ENCODE data around the gene IL18R1. TPM values are rescaled to one million over a fixed set of nuclear protein-coding genes. Genes with fewer than 3 reads are reported as not detected.

IL18R1 gene
- total and polyA plus RNA-seq, 2 experiments from 2014 or later, result 0.04 to 0.12 TPM

DNA sequence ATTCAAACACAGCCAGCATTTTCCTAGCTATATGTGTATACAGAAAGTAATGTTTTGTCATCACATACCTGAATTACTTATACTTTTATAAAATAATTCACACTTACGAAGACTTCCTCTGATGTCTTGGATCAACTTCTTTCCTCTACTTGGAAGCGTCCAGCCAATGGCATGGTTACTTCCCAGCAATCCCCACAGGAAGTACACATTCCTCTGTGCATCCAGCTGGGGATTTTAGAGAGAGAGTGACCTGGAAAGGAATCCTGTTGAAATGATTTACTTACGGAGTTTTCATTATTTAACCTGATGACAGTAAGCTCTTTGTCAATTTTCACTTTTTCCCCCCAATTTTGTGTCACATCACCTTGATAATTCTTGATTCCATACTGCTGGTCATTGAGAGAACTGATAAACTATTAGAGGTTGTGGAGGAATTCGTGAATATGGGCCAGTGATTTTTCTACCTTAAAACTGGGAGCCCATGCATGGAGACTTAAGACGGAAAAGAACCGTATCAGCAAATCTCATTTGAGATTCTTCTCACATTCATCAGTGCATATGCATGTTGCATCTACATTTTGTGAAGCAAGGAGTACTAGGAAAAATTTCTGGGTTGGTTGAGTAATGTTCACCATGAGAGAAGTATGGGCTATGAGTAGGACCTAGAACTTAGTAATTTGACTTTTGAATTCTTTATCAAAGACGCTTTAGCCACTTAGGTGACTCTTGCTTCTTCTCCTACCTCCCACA lies 9.0 kb upstream of the IL18R1 start:
- Histone ChIP-seq H3K27me3 (peaks cover 3% of the 10 kb centered on the region), H3K4me1 (ENCODE audit: low read depth) (no peaks in the 10 kb centered on the region), H3K36me3 (no peaks in the 10 kb centered on the region), H3K4me3 (no peak overlapping the region), H3K27ac (no peak overlapping the region), H3K9me3 (ENCODE audit: low read depth) (no peaks in the 10 kb centered on the region)
- TF ChIP-seq, protein P1, sequence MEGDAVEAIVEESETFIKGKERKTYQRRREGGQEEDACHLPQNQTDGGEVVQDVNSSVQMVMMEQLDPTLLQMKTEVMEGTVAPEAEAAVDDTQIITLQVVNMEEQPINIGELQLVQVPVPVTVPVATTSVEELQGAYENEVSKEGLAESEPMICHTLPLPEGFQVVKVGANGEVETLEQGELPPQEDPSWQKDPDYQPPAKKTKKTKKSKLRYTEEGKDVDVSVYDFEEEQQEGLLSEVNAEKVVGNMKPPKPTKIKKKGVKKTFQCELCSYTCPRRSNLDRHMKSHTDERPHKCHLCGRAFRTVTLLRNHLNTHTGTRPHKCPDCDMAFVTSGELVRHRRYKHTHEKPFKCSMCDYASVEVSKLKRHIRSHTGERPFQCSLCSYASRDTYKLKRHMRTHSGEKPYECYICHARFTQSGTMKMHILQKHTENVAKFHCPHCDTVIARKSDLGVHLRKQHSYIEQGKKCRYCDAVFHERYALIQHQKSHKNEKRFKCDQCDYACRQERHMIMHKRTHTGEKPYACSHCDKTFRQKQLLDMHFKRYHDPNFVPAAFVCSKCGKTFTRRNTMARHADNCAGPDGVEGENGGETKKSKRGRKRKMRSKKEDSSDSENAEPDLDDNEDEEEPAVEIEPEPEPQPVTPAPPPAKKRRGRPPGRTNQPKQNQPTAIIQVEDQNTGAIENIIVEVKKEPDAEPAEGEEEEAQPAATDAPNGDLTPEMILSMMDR (IDR thresholded peaks at IDR 0.05; ENCODE audit: low read depth, low read length), result no peak
- DNase-seq (ENCODE audit: low read depth in 1 of 2, low spot score in 1 of 2), result peak in 1 of 2 donors; percentile 38

DNA sequence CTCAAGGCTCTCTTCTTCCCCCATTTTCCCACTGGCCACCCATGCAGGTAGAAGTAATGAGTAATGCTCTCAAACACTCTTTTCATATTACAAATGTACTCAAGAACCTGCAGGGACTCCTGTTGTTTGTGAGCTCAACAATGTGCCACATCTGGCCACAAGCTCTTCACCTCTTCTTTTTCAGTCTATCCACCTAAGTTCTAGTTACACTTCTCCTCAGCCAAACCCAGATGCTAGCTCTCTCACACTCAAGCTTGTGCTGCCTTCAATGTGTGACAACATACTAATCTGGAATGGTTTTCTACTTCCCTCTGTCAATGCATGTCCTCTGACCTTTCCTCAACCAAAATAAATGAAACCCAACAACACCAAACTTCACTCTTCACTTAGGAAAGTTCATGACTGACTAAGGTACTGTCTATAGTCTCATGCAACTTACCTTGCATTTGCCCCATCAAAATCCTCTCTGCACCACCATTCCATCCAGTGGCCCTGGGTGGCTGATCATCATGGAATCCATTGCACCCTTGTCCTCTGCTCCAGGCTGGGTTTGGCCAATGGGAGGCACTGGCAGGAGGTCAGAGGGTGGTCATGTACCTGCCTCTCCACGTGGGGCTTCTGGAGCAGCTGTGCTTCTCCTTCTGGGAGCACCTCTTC lies 5.3 kb upstream of the IL18R1 start:
- Histone ChIP-seq H3K4me1 (ENCODE audit: low read depth) (no peaks in the 10 kb centered on the region), H3K27ac (no peak overlapping the region)

DNA sequence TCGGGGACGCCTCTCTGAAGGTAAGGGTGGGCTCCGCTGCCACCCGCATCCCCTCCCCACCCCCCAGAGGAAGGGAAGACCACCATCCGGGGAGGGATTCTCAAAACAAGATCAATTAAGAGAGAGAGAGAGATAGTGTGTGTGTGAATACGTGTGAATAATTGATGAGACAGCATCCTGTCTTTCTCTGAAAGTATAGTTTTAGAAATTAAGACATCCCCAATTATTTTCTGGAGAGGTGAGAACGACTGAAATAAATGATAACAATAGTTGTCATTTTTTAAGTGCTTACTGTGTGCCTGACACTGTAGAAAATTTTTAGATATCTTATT lies 751 bp downstream of the IL18R1 start:
- Histone ChIP-seq H3K36me3 (no peaks in the 10 kb centered on the region), H3K4me3 (peak overlapping the region; percentile 43), H3K4me1 (ENCODE audit: low read depth) (no peaks in the 10 kb centered on the region), H3K27me3 (peaks cover 36% of the 10 kb centered on the region), H3K27ac (no peak overlapping the region), H3K9me3 (ENCODE audit: low read depth) (no peaks in the 10 kb centered on the region)
- DNase-seq (ENCODE audit: low read depth in 1 of 2, low spot score in 1 of 2), result no peak
- TF ChIP-seq, protein P1 (IDR thresholded peaks at IDR 0.05; ENCODE audit: low read depth, low read length), result no peak

More for the DNA sequence above, 5.3 kb upstream of the IL18R1 start:
- H3K36me3 ChIP-seq, result no peaks in the 10 kb centered on the region
- no peak overlapping the region for H3K4me3 ChIP-seq
- DNase-seq (ENCODE audit: low read depth in 1 of 2, low spot score in 1 of 2), result no peak
- no peaks in the 10 kb centered on the region for H3K9me3 ChIP-seq (ENCODE audit: low read depth)
- H3K27me3 ChIP-seq, result peaks cover 12% of the 10 kb centered on the region
- TF ChIP-seq, protein P1 (IDR thresholded peaks at IDR 0.05; ENCODE audit: low read depth, low read length), result no peak

- Histone ChIP-seq H3K4me3 (no peak overlapping the region), H3K4me1 (ENCODE audit: low read depth) (no peaks in the 10 kb centered on the region), H3K9me3 (ENCODE audit: low read depth) (no peaks in the 10 kb centered on the region), H3K27me3 (peaks cover 36% of the 10 kb centered on the region), H3K36me3 (no peaks in the 10 kb centered on the region), H3K27ac (no peak overlapping the region)
- TF ChIP-seq, protein P1 (IDR thresholded peaks at IDR 0.05; ENCODE audit: low read depth, low read length), result no peak
- no peak for DNase-seq (ENCODE audit: low read depth in 1 of 2, low spot score in 1 of 2)
Measured at GRCh38 chr2:102356741-102357140, 1.1 kb downstream of the IL18R1 start.

GRCh38 chr2:102357937-102358336 lies 2.3 kb downstream of the IL18R1 start:
- Histone ChIP-seq H3K4me1 (ENCODE audit: low read depth) (no peaks in the 10 kb centered on the region), H3K36me3 (no peaks in the 10 kb centered on the region), H3K27me3 (peaks cover 36% of the 10 kb centered on the region), H3K9me3 (ENCODE audit: low read depth) (no peaks in the 10 kb centered on the region), H3K27ac (no peak overlapping the region), H3K4me3 (no peak overlapping the region)
- TF ChIP-seq, protein P1 (IDR thresholded peaks at IDR 0.05; ENCODE audit: low read depth, low read length), result no peak
- DNase-seq (ENCODE audit: low read depth in 1 of 2, low spot score in 1 of 2), result no peak

All from cardiac muscle cell (in vitro differentiated cells and primary cell).